Activated T-cell treated with anti-CD3 and anti-CD28 coated beads, Interleukin-2, amount 50 U/mL, for 72 hours (primary cell): ENCODE data around the gene HBE1. TPM values are rescaled to one million over a fixed set of nuclear protein-coding genes. Genes with fewer than 3 reads are reported as not detected.

Source experiments
- ATAC-seq, 2 donors: fragments of 150-1000 bp; cut with Tn5 transposase; replicated peaks in 1 of 2; 2 replicates each; pipeline ENCODE4 v1.10.0; 2021; ENCODE audit warnings: moderate library complexity in 2 of 2, mild to moderate bottlenecking in 1 of 2
- DNase-seq, 2 donors: peaks; one replicate each; pipeline ENCODE4 v3.0.0; 2021 to 2022; ENCODE audit warnings: mixed read lengths in 1 of 2
- H3K27ac Mint-ChIP-seq: one replicate; pipeline ENCODE4 v1.8.0; 2022; ENCODE audit warnings: mild to moderate bottlenecking, moderate library complexity, mixed read lengths
- H3K27me3 Mint-ChIP-seq: one replicate; pipeline ENCODE4 v1.8.0; 2022; ENCODE audit warnings: low read depth, mixed read lengths
- H3K36me3 Mint-ChIP-seq, 2 donors: one replicate each; pipeline ENCODE4 v1.8.0; 2022; ENCODE audit warnings: mixed read lengths in 2 of 2, mild to moderate bottlenecking in 1 of 2; ENCODE audit not compliant: insufficient read depth in 2 of 2
- H3K4me1 Mint-ChIP-seq: one replicate; pipeline ENCODE4 v1.8.0; 2022; ENCODE audit warnings: low read depth, mixed read lengths
- H3K4me3 Mint-ChIP-seq, 2 donors: one replicate each; pipeline ENCODE4 v1.8.0; 2022; ENCODE audit warnings: mild to moderate bottlenecking in 2 of 2, mixed read lengths in 2 of 2, moderate library complexity in 2 of 2
- H3K9me3 Mint-ChIP-seq, 2 donors: one replicate each; pipeline ENCODE4 v1.8.0; 2022; ENCODE audit warnings: mixed read lengths in 2 of 2
- total RNA-seq, 2 donors: library from RNA; stranded (reverse); gene quantifications; one replicate each; pipeline ENCODE4 v1.2.3, GENCODE V29; 2022

The HBE1 gene
- total RNA-seq, 2 donors from 2014 or later, result not detected

GRCh38 chr11:5280582-5281102, 10.9 kb upstream of the HBE1 start:
- Mint-ChIP-seq H3K27me3 (no peaks in the 10 kb centered on the region), H3K9me3 (no peaks in the 10 kb centered on the region), H3K27ac (peak overlapping the region; percentile 23), H3K36me3 (no peaks in the 10 kb centered on the region), H3K4me1 (no peaks in the 10 kb centered on the region), H3K4me3 (no peak overlapping the region)
- DNase-seq (peak; percentile 21 to 32), ATAC-seq (peak; percentile 71 to 92)

DNA sequence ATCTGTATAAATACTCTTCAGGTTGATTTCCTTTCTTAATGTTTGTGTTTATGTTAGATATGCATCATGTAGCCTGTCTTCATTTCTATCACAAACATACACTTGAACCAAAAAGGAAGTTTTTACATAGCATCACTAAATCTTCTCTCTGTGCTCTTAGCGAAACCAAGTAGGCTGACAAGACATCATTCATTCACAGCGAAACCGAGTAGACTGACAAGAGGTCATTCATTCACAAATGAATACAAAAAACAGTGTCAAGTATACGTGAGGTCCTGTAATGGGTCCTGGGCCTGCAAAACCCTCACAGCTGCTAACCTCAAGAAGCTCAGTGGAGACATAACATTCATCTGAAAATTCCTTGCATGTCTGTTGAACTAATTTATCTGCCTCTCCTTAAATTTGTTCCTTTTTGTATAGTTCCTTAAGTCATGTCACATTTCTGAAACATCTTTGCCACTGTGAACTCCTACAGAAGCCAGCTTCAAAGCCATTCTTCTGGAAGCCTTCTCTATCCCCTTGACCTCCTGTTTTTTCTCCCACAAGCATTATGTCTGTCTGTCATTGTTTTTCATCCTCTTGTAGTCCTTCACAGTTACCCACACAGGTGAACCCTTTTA, 9.8 kb upstream of the HBE1 start:
- Mint-ChIP-seq H3K4me3 (no peak overlapping the region), H3K27ac (no peak overlapping the region), H3K36me3 (no peaks in the 10 kb centered on the region), H3K4me1 (no peaks in the 10 kb centered on the region), H3K27me3 (no peaks in the 10 kb centered on the region), H3K9me3 (no peaks in the 10 kb centered on the region)
- DNase-seq, result no peak
- no peak for ATAC-seq

GRCh38 chr11:5277807-5278382, 8.2 kb upstream of the HBE1 start:
- Mint-ChIP-seq H3K4me3 (no peak overlapping the region), H3K36me3 (no peaks in the 10 kb centered on the region), H3K9me3 (no peaks in the 10 kb centered on the region), H3K27me3 (no peaks in the 10 kb centered on the region), H3K4me1 (no peaks in the 10 kb centered on the region), H3K27ac (no peak overlapping the region)
- DNase-seq, result no peak
- no peak for ATAC-seq

DNA sequence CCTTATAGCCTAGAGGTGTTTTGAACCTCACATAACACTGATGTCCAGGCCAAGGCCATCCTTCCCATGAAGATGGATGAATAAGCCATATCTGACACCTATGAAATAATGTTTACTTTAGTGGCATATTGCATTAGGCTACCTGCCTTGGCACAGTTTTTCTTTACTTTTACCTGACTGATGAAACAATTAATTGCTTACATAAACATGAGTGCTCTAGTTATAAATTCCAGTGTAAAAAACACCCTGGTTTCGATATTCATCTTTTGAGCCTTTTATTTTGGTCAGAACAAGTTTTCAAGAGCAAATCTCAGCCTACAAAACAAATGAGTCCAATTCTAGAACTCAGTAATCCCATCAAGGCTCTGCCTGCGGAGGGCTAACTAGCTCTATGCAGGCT, 7.0 kb upstream of the HBE1 start:
- H3K4me3 Mint-ChIP-seq, result no peak overlapping the region
- H3K27me3 Mint-ChIP-seq, result peaks cover 1% of the 10 kb centered on the region
- ATAC-seq (no peak), DNase-seq (no peak)
- no peaks in the 10 kb centered on the region for H3K4me1 Mint-ChIP-seq
- H3K27ac Mint-ChIP-seq, result no peak overlapping the region
- no peaks in the 10 kb centered on the region for H3K9me3 Mint-ChIP-seq
- H3K36me3 Mint-ChIP-seq, result no peaks in the 10 kb centered on the region

DNA sequence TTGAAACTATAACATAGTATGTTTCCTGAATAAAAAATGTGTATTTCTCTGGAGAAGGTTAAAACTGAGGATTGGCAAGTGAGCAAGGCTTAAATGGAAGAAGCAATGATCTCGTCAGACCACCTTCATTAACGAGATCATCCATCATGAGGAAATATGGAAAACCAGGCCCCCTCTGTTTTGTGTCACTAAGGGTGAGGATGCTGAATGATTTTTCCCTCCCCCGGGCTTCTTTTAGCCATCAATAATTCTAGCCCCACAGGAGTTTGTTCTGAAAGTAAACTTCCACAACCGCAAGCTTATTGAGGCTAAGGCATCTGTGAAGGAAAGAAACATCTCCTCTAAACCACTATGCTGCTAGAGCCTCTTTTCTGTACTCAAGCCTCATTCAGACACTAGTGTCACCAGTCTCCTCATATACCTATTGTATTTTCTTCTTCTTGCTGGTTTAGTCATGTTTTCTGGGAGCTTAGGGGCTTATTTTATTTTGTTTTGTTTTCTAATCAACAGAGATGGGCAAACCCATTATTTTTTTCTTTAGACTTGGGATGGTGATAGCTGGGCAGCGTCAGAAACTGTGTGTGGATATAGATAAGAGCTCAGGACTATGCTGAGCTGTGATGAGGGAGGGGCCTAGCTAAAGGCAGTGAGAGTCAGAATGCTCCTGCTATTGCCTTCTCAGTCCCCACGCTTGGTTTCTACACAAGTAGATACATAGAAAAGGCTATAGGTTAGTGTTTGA, 5.8 kb upstream of the HBE1 start:
- Mint-ChIP-seq H3K27ac (no peak overlapping the region), H3K4me3 (no peak overlapping the region), H3K4me1 (no peaks in the 10 kb centered on the region), H3K9me3 (no peaks in the 10 kb centered on the region), H3K27me3 (peaks cover 7% of the 10 kb centered on the region), H3K36me3 (no peaks in the 10 kb centered on the region)
- DNase-seq (no peak), ATAC-seq (no peak)

DNA sequence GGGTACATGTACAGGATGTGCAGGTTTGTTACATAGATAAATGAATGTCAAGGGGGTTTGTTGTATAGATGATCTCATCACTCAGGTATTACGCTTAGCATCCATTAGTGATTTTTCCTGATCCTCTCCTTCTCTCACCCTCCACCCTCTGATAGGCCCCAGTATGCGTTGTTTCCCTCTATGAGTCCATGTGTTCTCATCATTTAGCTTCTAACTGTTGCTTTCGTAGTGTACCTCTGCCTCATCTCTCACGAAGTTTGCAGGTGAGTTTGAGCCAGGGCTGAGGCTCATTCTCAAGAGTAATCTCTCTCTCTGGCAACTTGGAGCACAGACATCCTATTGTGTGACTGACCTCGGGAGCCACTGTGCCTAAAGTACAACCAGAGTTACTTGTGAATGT, 4.7 kb upstream of the HBE1 start:
- H3K9me3 Mint-ChIP-seq, result no peaks in the 10 kb centered on the region
- H3K4me1 Mint-ChIP-seq, result no peaks in the 10 kb centered on the region
- peaks cover 7% of the 10 kb centered on the region for H3K27me3 Mint-ChIP-seq
- ATAC-seq, result no peak
- H3K36me3 Mint-ChIP-seq, result no peaks in the 10 kb centered on the region
- DNase-seq, result no peak
- no peak overlapping the region for H3K4me3 Mint-ChIP-seq
- no peak overlapping the region for H3K27ac Mint-ChIP-seq

DNA sequence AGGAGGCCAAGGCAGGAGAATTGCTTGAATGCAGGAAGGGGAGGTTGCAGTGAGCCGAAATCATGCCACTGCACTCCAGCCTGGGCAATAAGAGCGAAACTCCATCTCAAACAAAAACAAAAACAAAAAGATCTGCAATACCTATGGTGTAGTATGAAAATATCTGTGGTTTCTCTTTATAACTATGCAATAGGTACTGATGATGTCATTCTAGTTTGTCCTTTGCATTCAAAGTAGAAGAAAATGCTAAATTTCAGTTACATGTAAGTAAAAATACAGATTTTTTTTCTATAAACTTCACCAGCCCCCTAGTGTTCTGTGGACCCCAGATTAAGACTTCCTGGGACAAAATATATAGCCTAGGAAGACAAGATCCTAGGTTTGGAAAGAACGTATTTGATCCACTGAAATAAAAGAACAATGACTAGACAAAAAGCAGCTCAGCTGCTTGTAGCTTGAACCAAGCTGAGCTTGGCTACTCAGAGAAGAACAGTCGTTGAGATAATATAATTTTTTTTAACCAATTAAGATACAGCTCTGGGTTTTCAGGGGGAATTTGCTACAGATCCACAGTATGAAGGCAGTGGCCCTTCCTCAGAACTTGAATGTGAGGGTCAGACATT, 2.8 kb upstream of the HBE1 start:
- Mint-ChIP-seq H3K4me1 (no peaks in the 10 kb centered on the region), H3K9me3 (no peaks in the 10 kb centered on the region), H3K4me3 (no peak overlapping the region), H3K36me3 (no peaks in the 10 kb centered on the region), H3K27me3 (peaks cover 7% of the 10 kb centered on the region), H3K27ac (no peak overlapping the region)
- no peak for ATAC-seq
- no peak for DNase-seq

DNA sequence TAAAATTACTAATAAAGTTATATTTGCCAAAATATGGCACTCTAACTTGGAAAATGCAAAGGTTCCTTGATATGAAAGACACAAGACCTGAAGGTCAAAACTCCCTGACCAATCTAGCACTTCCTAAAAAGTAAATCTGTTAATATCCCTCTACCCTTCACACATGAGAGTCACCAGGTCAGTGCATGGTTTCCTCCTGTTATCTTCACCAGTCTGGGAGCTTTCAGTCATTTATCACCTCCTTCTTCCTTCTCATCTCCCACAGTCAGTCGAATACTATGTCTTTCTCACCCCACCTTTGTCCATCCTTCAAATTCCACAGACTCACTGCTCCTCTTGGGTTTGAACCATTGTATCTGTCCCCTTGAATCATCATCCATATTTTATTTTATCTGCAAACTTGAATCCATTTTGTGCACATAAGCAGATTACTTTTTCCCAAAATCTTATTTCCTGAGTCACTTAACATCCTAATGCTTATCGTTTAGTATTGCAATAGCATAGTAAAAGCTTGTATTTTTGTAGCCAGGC, 2.6 kb downstream of the HBE1 start:
- Mint-ChIP-seq H3K4me3 (no peak overlapping the region), H3K36me3 (no peaks in the 10 kb centered on the region), H3K4me1 (no peaks in the 10 kb centered on the region), H3K9me3 (peaks cover 0 to 1% of the 10 kb centered on the region in 2 donors), H3K27ac (no peak overlapping the region), H3K27me3 (peaks cover 7% of the 10 kb centered on the region)
- DNase-seq, result no peak
- ATAC-seq, result no peak

DNA sequence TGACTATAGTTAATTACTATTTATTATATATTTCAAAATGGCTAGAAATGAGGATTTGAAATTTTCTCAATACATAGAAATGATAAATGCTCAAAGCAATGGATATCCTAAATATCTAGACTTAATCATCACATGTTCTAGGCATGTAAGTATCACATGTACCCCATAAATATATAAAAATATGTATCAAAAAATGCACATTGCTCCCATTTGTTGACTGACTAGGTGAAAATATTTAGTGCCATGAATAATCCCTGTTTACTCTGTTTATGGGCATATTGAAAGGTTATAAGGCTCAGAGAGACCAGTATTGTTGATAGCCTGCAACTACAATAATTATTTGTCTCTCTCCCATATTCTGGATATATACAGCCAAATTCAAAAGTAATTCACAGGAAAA, 3.1 kb downstream of the HBE1 start:
- H3K36me3 Mint-ChIP-seq, result no peaks in the 10 kb centered on the region
- no peak overlapping the region for H3K27ac Mint-ChIP-seq
- H3K4me1 Mint-ChIP-seq, result no peaks in the 10 kb centered on the region
- H3K27me3 Mint-ChIP-seq, result peaks cover 5% of the 10 kb centered on the region
- ATAC-seq (no peak), DNase-seq (no peak)
- no peak overlapping the region for H3K4me3 Mint-ChIP-seq
- peaks cover 0 to 2% of the 10 kb centered on the region in 2 donors for H3K9me3 Mint-ChIP-seq

- ATAC-seq (no peak), DNase-seq (no peak)
- Mint-ChIP-seq H3K4me1 (no peaks in the 10 kb centered on the region), H3K27me3 (no peaks in the 10 kb centered on the region), H3K9me3 (peaks cover 0 to 2% of the 10 kb centered on the region in 2 donors), H3K4me3 (no peak overlapping the region), H3K27ac (no peak overlapping the region), H3K36me3 (no peaks in the 10 kb centered on the region)
These were observed 3.9 kb downstream of the HBE1 start for GRCh38 chr11:5265832-5266231.

GRCh38 chr11:5258543-5259262, 11.0 kb downstream of the HBE1 start:
- peaks cover 1 to 4% of the 10 kb centered on the region in 2 donors for H3K9me3 Mint-ChIP-seq
- ATAC-seq, result no peak
- no peak overlapping the region for H3K27ac Mint-ChIP-seq
- no peaks in the 10 kb centered on the region for H3K36me3 Mint-ChIP-seq
- DNase-seq, result no peak
- no peaks in the 10 kb centered on the region for H3K4me1 Mint-ChIP-seq
- H3K4me3 Mint-ChIP-seq, result no peak overlapping the region
- no peaks in the 10 kb centered on the region for H3K27me3 Mint-ChIP-seq

GRCh38 chr11:5257296-5257695, 12.4 kb downstream of the HBE1 start:
- Mint-ChIP-seq H3K36me3 (no peaks in the 10 kb centered on the region), H3K4me1 (no peaks in the 10 kb centered on the region), H3K27ac (no peak overlapping the region), H3K9me3 (peaks cover 1 to 4% of the 10 kb centered on the region in 2 donors), H3K27me3 (no peaks in the 10 kb centered on the region), H3K4me3 (no peak overlapping the region)
- ATAC-seq (no peak), DNase-seq (no peak)
